Astrocyte (in vitro differentiated cells and primary cell): ENCODE results near the gene MLN.

Experiments
- CTCF ChIP-seq: IDR thresholded peaks from 2 replicates; pipeline ENCODE4 v1.5.1; 2011; ENCODE audit warnings: low read depth, mild to moderate bottlenecking, inconsistent platforms, low read length, moderate library complexity; ENCODE audit not compliant: insufficient read depth
- EZH2 ChIP-seq: IDR thresholded peaks from 2 replicates; pipeline ENCODE4 v1.6.1; 2012; ENCODE audit warnings: mild to moderate bottlenecking, low read length, inconsistent platforms; ENCODE audit not compliant: insufficient read depth

- no peak for TF ChIP-seq CTCF
- TF ChIP-seq EZH2: no peak
These were observed at the start of gene MLN for GRCh38 chr6:33803571-33804053.
